Rectal smooth muscle tissue (tissue), 1 donor: ENCODE measurements around the gene NAP1L4.

Experiments used
- H3K27ac ChIP-seq: one replicate; pipeline ENCODE4 v1.7.0; 2013; ENCODE audit warnings: low read depth, low read length, inconsistent platforms
- H3K27me3 ChIP-seq: one replicate; pipeline ENCODE4 v1.7.0; 2013; ENCODE audit warnings: low read length; ENCODE audit not compliant: control insufficient read depth, insufficient read depth
- H3K36me3 ChIP-seq: one replicate; pipeline ENCODE4 v1.7.0; 2013; ENCODE audit warnings: low read length; ENCODE audit not compliant: control insufficient read depth, insufficient read depth
- H3K4me1 ChIP-seq: one replicate; pipeline ENCODE4 v1.7.0; 2013; ENCODE audit warnings: low read length; ENCODE audit not compliant: control insufficient read depth, insufficient read depth
- H3K4me3 ChIP-seq: one replicate; pipeline ENCODE4 v1.7.0; 2013; ENCODE audit warnings: low read length
- H3K9ac ChIP-seq: one replicate; pipeline ENCODE4 v1.7.0; 2013; ENCODE audit warnings: low read length

Gene NAP1L4

GRCh38 chr11:2997406-2997805, 5.3 kb upstream of the NAP1L4 start:
- Histone ChIP-seq H3K4me1 (peaks cover 18% of the 10 kb centered on the region), H3K9ac (no peak overlapping the region)

GRCh38 chr11:2996976-2997375, 4.8 kb upstream of the NAP1L4 start:
- Histone ChIP-seq H3K27me3 (no peaks in the 10 kb centered on the region), H3K9ac (no peak overlapping the region), H3K4me1 (peaks cover 18% of the 10 kb centered on the region), H3K36me3 (peaks cover 6% of the 10 kb centered on the region), H3K27ac (no peak overlapping the region), H3K4me3 (no peak overlapping the region)

More at GRCh38 chr11:2997406-2997805, 5.3 kb upstream of the NAP1L4 start:
- H3K27me3 ChIP-seq, result no peaks in the 10 kb centered on the region
- peaks cover 6% of the 10 kb centered on the region for H3K36me3 ChIP-seq
- no peak overlapping the region for H3K4me3 ChIP-seq
- no peak overlapping the region for H3K27ac ChIP-seq

- no peak overlapping the region for H3K4me3 ChIP-seq
- no peak overlapping the region for H3K27ac ChIP-seq
- H3K27me3 ChIP-seq, result no peaks in the 10 kb centered on the region
- no peak overlapping the region for H3K9ac ChIP-seq
- H3K36me3 ChIP-seq, result peaks cover 6% of the 10 kb centered on the region
- peaks cover 11% of the 10 kb centered on the region for H3K4me1 ChIP-seq
These were observed 3.9 kb upstream of the NAP1L4 start for GRCh38 chr11:2995893-2996554.

DNA sequence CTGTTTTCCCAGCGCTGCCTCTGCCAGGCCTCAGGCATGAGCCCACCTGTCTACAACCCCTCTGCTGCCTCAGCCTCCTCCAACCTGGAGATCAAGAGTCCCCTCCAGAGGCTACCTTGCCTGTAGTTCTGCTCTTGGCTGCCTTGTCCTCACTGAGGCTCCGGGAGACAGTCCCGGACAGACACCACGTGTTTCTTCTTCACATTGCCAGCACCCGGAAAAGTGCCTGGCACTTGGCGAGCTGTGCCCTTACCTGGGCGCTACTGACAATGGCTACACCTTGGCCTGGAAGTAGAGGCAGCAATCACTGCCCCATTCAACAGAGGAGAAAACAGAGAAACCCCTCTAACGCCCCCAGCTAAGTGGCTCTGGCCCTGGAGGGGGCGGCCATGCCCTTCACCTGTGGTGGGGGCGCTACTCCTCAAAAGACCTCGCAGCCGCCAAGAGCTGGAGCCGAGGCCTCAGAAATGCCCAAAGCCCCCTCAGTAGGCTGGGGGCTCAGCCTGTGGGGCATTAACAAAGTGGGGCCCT, 3.0 kb upstream of the NAP1L4 start:
- Histone ChIP-seq H3K27me3 (no peaks in the 10 kb centered on the region), H3K4me3 (no peak overlapping the region), H3K36me3 (peaks cover 3% of the 10 kb centered on the region), H3K9ac (no peak overlapping the region), H3K27ac (no peak overlapping the region), H3K4me1 (peaks cover 8% of the 10 kb centered on the region)

DNA sequence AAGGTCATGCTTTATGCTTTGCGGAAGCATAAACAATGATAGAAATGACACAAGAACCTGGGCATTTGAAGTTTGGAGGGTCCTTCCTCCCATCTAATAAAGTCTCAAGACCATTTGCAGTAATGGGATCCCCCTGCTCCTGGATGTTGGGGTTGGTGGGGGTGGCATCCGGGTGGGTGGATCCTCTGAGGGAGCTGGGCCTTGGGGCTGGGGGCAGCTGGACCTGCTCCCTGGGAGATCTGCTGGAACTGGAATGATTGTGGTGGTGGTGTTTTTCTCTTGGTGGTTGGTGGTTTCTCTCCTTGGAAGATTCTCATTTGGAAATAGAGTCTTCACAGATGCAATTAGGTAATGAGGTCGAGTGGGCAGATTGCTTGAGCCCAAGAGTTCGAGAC, 2.2 kb upstream of the NAP1L4 start:
- no peaks in the 10 kb centered on the region for H3K36me3 ChIP-seq
- no peak overlapping the region for H3K27ac ChIP-seq
- H3K27me3 ChIP-seq, result no peaks in the 10 kb centered on the region
- H3K4me3 ChIP-seq, result no peak overlapping the region
- peaks cover 7% of the 10 kb centered on the region for H3K4me1 ChIP-seq
- H3K9ac ChIP-seq, result no peak overlapping the region

DNA sequence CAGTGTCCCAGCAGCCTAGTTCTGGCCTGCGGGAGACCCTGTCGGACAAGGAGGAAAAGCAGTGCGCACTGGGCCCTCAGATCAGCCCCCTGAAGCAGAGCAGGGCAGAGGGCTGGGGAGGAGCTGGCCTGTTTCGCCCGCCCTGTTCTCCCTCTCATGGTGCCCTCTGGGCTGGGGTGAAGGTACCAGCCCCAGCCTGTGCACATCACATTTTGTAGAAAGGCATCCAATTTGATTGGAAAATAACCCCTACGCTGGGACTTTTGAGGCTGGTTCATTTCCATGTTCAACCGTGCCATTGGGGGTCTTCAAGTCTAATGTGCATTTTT, 832 bp upstream of the NAP1L4 start:
- peak overlapping the region; percentile 80 for H3K4me3 ChIP-seq
- no peaks in the 10 kb centered on the region for H3K36me3 ChIP-seq
- H3K27me3 ChIP-seq, result no peaks in the 10 kb centered on the region
- no peak overlapping the region for H3K9ac ChIP-seq
- no peak overlapping the region for H3K27ac ChIP-seq
- peaks cover 14% of the 10 kb centered on the region for H3K4me1 ChIP-seq

DNA sequence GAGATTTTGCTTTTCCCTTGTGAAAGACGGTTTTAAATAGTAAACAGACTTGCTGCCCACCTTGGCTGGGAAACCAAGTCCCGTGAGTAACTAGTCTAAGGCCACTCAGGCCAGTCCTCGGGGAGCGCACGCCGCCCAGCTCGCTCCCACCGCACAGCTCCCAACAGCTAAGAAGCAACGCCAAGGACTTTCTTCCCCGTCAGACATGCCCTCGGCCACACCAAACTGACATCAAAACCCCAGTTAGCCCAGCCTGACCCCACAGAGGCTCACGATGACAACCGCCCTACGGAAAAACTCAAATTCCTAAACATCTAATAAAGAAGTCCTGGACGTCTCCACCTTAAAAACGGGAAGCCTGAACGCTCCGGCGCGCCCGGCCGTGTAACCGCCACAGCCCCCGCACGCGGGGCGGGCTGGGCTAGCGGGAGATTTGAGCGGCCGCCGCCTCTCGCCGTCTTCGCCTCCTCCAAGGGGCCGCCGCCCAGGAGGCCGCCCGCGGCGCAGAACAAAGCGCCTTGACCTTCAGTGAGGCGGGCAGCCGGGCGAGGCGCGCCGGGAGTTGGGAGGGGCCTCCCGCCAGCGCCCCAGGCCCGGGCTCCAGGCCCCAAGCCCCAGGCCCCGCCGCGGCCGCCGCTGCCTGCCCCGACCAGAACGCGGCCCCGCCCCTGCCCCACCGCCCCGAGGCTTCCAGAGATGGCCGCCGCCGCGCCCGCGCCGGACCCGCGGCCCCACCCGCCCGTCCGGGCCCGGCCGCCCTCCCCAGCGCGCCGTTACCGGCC, 486 bp downstream of the NAP1L4 start:
- H3K27ac ChIP-seq, result peak overlapping the region; percentile 83
- peaks cover 14% of the 10 kb centered on the region for H3K4me1 ChIP-seq
- no peaks in the 10 kb centered on the region for H3K27me3 ChIP-seq
- peak overlapping the region; percentile 39 for H3K9ac ChIP-seq
- peak overlapping the region; percentile 89 for H3K4me3 ChIP-seq
- no peaks in the 10 kb centered on the region for H3K36me3 ChIP-seq

GRCh38 chr11:2990617-2991451, 1.3 kb downstream of the NAP1L4 start:
- Histone ChIP-seq H3K9ac (peak overlapping the region; percentile 39), H3K27me3 (no peaks in the 10 kb centered on the region), H3K4me1 (peaks cover 14% of the 10 kb centered on the region), H3K27ac (peak overlapping the region; percentile 83), H3K36me3 (no peaks in the 10 kb centered on the region), H3K4me3 (peak overlapping the region; percentile 89)

GRCh38 chr11:2989551-2989950, 2.6 kb downstream of the NAP1L4 start:
- no peak overlapping the region for H3K4me3 ChIP-seq
- no peak overlapping the region for H3K27ac ChIP-seq
- H3K4me1 ChIP-seq, result peaks cover 14% of the 10 kb centered on the region
- H3K27me3 ChIP-seq, result no peaks in the 10 kb centered on the region
- H3K36me3 ChIP-seq, result no peaks in the 10 kb centered on the region
- H3K9ac ChIP-seq, result no peak overlapping the region

- H3K36me3 ChIP-seq, result no peaks in the 10 kb centered on the region
- no peak overlapping the region for H3K27ac ChIP-seq
- H3K27me3 ChIP-seq, result no peaks in the 10 kb centered on the region
- H3K4me1 ChIP-seq, result peaks cover 14% of the 10 kb centered on the region
- H3K9ac ChIP-seq, result no peak overlapping the region
- peak overlapping the region; percentile 9 for H3K4me3 ChIP-seq
These were observed 3.1 kb downstream of the NAP1L4 start for GRCh38 chr11:2989006-2989405.

- no peak overlapping the region for H3K27ac ChIP-seq
- peaks cover 14% of the 10 kb centered on the region for H3K4me1 ChIP-seq
- no peaks in the 10 kb centered on the region for H3K36me3 ChIP-seq
- H3K27me3 ChIP-seq, result no peaks in the 10 kb centered on the region
- no peak overlapping the region for H3K4me3 ChIP-seq
- no peak overlapping the region for H3K9ac ChIP-seq
These were observed 4.0 kb downstream of the NAP1L4 start for GRCh38 chr11:2987881-2988861.
